GM21360 (cell line): Measurements from ENCODE around the gene ZER1.
"Not testable (repeated sequence)": the region's sequence is repeated elsewhere in the genome, so short reads cannot be mapped to it uniquely, and the experiment has no call there.

Source experiments
- ATAC-seq: cut with Tn5 transposase; IDR thresholded peaks from one replicate; pipeline ENCODE4 v1.9.1; 2021; ENCODE audit warnings: mild to moderate bottlenecking, moderate library complexity; ENCODE audit not compliant: unreplicated experiment

The ZER1 gene

GRCh38 chr9:128718047-128718446 lies 53.7 kb downstream of the ZER1 start:
- no peak for ATAC-seq

- ATAC-seq = no peak
These were observed 55.0 kb downstream of the ZER1 start for GRCh38 chr9:128716581-128717254.

- ATAC-seq = no peak
These were observed 56.3 kb downstream of the ZER1 start for GRCh38 chr9:128715436-128715750.

GRCh38 chr9:128714586-128715435 lies 56.9 kb downstream of the ZER1 start:
- ATAC-seq = no peak

- ATAC-seq = no peak
These were observed 57.7 kb downstream of the ZER1 start for GRCh38 chr9:128713941-128714573.

GRCh38 chr9:128713411-128713780 lies 58.3 kb downstream of the ZER1 start:
- no peak for ATAC-seq

GRCh38 chr9:128712451-128713410 lies 59.0 kb downstream of the ZER1 start:
- no peak for ATAC-seq

- ATAC-seq = no peak
These were observed 64.3 kb downstream of the ZER1 start for GRCh38 chr9:128707446-128707845.

- no peak for ATAC-seq
These were observed 64.9 kb downstream of the ZER1 start for GRCh38 chr9:128706671-128707381.

- no peak for ATAC-seq
These were observed 65.7 kb downstream of the ZER1 start for GRCh38 chr9:128706045-128706444.

GRCh38 chr9:128705051-128705965 lies 66.4 kb downstream of the ZER1 start:
- ATAC-seq = no peak

- no peak for ATAC-seq
These were observed 67.4 kb downstream of the ZER1 start for GRCh38 chr9:128704356-128704670.

- ATAC-seq = no peak
These were observed 67.9 kb downstream of the ZER1 start for GRCh38 chr9:128703616-128704355.

GRCh38 chr9:128702949-128703615 lies 68.6 kb downstream of the ZER1 start:
- no peak for ATAC-seq

- no peak for ATAC-seq
These were observed 69.2 kb downstream of the ZER1 start, which contains the start of gene PKN3 for GRCh38 chr9:128702445-128702948. PKN3 (plus strand) TSS chr9:128702503; CDS start chr9:128702916, 413 bp downstream.

- no peak for ATAC-seq
These were observed 70.4 kb downstream of the ZER1 start for GRCh38 chr9:128701227-128701854.

GRCh38 chr9:128699096-128699795 lies 72.5 kb downstream of the ZER1 start:
- not testable (repeated sequence) for ATAC-seq
